Measurements from ENCODE around the gene ARFIP1.

ARFIP1 gene

GRCh38 chr4:152734699-152735050 is 45.1 kb upstream of the ARFIP1 start:
- TF ChIP-seq CTCF (IDR thresholded peaks at IDR 0.05; ENCODE audit: insufficient read depth, low read length, poor library complexity, severe bottlenecking) (no peak), EZH2phosphoT487 (conservative IDR thresholded peaks at IDR 0.05; ENCODE audit: low read length) (no peak)
- Histone ChIP-seq H3K4me3 (ENCODE audit: insufficient read depth, low read length, poor library complexity, severe bottlenecking) (no peak overlapping the region), H3K36me3 (ENCODE audit: low read length) (no peaks in the 10 kb centered on the region), H3K9me2 (replicated peaks; ENCODE audit: insufficient read depth, low read length) (no peaks in the 10 kb centered on the region), H3F3A (ENCODE audit: insufficient read depth) (no peaks in the 10 kb centered on the region), H2AFZ (ENCODE audit: low read depth, low read length, severe bottlenecking) (no peak overlapping the region), H3K27ac (ENCODE audit: low read depth, low read length) (no peak overlapping the region), H3K4me2 (ENCODE audit: low read depth, low read length, poor library complexity, severe bottlenecking) (no peak overlapping the region), H3K27me3 (ENCODE audit: low read length) (no peaks in the 10 kb centered on the region), H3K79me2 (ENCODE audit: insufficient read depth, low read length) (no peaks in the 10 kb centered on the region), H4K20me1 (ENCODE audit: low read depth, low read length) (no peaks in the 10 kb centered on the region), H3K9me3 (ENCODE audit: insufficient read depth, low read length) (no peaks in the 10 kb centered on the region), H3K9ac (ENCODE audit: low read length) (no peak overlapping the region)

GRCh38 chr4:152735396-152735859 is 44.3 kb upstream of the ARFIP1 start:
- Histone ChIP-seq H3K9me3 (ENCODE audit: insufficient read depth, low read length) (no peaks in the 10 kb centered on the region), H3K4me3 (ENCODE audit: insufficient read depth, low read length, poor library complexity, severe bottlenecking) (no peak overlapping the region), H3K4me2 (ENCODE audit: low read depth, low read length, poor library complexity, severe bottlenecking) (no peak overlapping the region), H3K27me3 (ENCODE audit: low read length) (no peaks in the 10 kb centered on the region), H3F3A (ENCODE audit: insufficient read depth) (no peaks in the 10 kb centered on the region), H3K36me3 (ENCODE audit: low read length) (no peaks in the 10 kb centered on the region), H3K27ac (ENCODE audit: low read depth, low read length) (no peak overlapping the region), H2AFZ (ENCODE audit: low read depth, low read length, severe bottlenecking) (no peak overlapping the region), H4K20me1 (ENCODE audit: low read depth, low read length) (no peaks in the 10 kb centered on the region), H3K79me2 (ENCODE audit: insufficient read depth, low read length) (no peaks in the 10 kb centered on the region), H3K9me2 (replicated peaks; ENCODE audit: insufficient read depth, low read length) (no peaks in the 10 kb centered on the region), H3K9ac (ENCODE audit: low read length) (no peak overlapping the region)
- no peak for TF ChIP-seq EZH2phosphoT487 (conservative IDR thresholded peaks at IDR 0.05; ENCODE audit: low read length)
- peak; percentile 57 for TF ChIP-seq CTCF (IDR thresholded peaks at IDR 0.05; ENCODE audit: insufficient read depth, low read length, poor library complexity, severe bottlenecking)

- Histone ChIP-seq H3K9me3 (ENCODE audit: insufficient read depth, low read length) (no peaks in the 10 kb centered on the region), H2AFZ (ENCODE audit: low read depth, low read length, severe bottlenecking) (no peak overlapping the region), H3K4me2 (ENCODE audit: low read depth, low read length, poor library complexity, severe bottlenecking) (no peak overlapping the region), H3K36me3 (ENCODE audit: low read length) (no peaks in the 10 kb centered on the region), H3K9ac (ENCODE audit: low read length) (no peak overlapping the region), H4K20me1 (ENCODE audit: low read depth, low read length) (no peaks in the 10 kb centered on the region), H3F3A (ENCODE audit: insufficient read depth) (no peaks in the 10 kb centered on the region), H3K27ac (ENCODE audit: low read depth, low read length) (no peak overlapping the region), H3K9me2 (replicated peaks; ENCODE audit: insufficient read depth, low read length) (no peaks in the 10 kb centered on the region), H3K27me3 (ENCODE audit: low read length) (no peaks in the 10 kb centered on the region), H3K4me3 (ENCODE audit: insufficient read depth, low read length, poor library complexity, severe bottlenecking) (no peak overlapping the region), H3K79me2 (ENCODE audit: insufficient read depth, low read length) (no peaks in the 10 kb centered on the region)
- no peak for TF ChIP-seq CTCF (IDR thresholded peaks at IDR 0.05; ENCODE audit: insufficient read depth, low read length, poor library complexity, severe bottlenecking)
- no peak for TF ChIP-seq EZH2phosphoT487 (conservative IDR thresholded peaks at IDR 0.05; ENCODE audit: low read length)
These were observed 43.8 kb upstream of the ARFIP1 start for GRCh38 chr4:152735906-152736305.

Data from SU-DHL-6 (cell line).